ENCODE measurements around the gene IMPG2.
A peak's percentile ranks its signal among the peaks of the same experiment; 100 is the strongest.

Gene IMPG2

DNA sequence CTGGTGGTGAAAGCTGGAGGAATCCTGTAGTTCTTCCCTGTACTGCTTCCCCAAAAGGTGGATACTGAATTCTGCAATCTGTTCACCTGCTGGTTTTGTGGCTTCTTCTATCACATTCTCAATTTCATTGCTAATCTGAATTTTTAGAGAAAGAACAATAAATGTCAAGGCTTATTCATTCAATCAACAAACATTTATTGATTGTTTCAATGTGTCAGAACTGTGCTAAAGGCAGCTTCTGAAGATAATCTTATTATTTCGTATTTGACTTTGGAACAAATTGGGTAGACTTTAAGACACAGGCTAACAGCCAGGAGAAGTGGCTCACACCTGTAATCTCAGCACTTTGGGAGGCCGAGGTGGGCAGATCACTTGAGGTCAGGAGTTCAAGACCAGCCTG, 46.8 kb downstream of the IMPG2 start:
- DNase-seq, result no peak

DNA sequence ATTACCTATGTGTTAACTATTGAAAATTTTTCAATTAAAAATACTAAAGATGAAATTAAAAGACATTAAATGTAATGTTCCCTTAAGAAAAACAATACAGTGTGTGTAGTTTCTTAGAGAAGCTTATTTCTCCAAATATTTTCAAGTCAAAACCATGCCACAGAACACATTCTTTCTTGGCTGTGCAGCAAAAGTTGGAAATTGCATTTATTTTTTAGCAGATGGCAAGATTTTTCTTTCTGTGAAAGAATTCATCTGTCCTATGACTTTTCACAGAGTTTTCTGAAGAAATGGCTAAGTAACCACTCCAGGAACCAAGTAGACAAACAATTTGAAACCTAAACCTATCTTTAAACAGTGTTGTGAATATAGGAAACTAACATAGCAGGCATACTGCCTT, 47.2 kb downstream of the IMPG2 start:
- DNase-seq, result no peak

DNA sequence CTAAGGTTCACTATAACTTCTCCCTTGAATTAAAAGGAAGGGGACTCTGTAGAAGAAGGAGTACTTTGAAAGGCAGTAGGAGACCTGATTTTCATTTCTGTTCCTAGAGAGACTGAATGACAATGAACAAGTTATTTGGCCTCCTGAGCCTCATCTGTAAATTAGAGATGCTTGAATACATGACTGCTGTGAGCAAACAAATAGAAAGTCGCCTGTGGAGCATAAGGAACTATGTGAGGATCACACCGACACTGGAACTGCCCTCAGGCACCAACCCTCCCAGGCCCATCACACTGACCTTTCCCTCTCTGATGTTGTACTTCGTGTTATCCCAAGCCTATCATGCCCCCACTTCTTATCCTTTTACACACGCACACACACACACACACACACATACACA, 48.6 kb downstream of the IMPG2 start:
- DNase-seq, result no peak

DNA sequence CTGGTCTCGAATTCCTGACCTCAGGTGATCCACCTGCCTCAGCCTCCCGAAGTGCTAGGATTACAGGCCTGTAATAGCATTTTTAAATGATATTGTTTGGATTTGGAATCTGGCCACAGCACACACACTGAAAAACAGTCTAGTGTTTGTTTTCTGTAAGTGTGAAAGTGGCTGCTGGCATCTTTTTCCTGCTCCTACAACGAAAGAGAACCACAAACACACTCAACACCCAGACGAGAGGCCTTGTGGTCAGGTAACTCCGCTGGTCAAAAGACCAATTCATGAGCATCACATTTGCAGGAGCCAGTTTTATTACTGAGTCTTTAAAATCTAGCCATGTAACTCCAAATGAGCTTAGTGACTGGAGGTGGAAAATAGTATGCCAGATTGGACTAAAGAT, 50.2 kb downstream of the IMPG2 start:
- DNase-seq, result no peak

DNA sequence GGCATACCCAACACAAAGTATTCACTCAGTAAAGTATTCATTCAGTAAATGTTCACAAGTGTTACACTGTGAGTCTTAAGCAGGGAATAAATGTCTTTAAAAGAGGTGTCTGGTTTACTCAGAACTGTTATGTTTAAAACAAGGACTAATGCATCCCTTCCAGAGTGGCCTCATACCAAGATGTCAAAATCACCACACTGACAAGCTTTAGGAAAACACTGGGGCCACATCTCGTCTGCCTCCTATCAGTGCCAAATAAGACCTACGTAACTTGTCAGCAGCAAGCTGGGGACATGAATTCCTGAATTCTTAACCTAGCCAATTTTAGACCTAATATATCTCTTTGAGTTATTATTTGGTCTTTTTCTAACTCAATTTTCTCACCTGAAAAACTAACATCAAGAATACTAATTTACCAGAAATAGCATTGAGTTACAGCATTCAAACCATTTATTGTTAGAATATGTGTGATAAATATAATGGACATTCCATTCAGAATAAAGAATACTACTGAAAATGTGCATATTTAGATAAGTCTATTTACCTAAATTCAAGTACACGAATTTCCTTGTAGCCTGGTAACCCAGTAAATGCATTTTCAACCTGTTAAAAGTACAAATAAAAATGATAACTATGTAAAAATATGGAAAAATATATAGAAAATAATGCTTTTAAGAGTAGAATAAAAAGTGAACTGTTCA, 51.3 kb downstream of the IMPG2 start:
- DNase-seq, result no peak

DNA sequence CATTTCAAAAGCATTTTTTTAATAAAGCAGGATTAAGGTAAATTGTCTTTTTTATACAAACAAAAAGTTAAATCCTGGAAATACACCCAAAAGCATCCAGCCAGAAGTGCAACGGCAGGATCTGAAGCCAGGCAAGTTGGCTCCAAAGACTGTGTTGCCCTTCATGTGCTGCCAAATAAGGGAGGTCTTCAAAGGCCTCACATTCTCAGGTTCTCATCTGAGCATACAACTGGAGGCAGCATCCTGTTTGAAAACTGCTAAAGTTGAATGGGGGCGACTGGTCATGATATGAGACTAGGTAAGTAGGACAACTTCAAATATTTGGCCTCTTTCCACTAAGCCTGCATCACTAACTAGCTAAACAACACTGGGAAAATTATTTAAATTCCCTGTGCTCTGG, 52.2 kb downstream of the IMPG2 start:
- DNase-seq, result no peak

DNA sequence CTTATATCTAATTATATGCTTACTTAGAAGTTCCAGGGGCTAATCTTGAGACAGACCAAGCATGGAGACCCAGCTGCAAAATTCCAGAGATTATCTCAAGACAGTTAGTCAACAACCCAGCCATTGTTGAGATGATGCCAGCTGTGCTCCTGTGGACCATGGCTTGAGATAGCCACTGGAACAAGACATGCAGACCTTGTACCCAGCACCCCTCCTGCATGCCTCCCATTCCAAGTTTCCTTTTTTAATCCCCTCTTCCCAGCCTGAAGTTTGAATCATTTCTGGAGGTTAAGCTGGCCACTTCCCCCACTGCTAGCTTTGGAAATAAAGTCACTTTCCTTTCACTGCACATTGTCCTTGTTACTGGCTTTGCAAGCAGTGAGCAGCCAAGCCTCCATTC, 53.8 kb downstream of the IMPG2 start:
- DNase-seq, result no peak

DNA sequence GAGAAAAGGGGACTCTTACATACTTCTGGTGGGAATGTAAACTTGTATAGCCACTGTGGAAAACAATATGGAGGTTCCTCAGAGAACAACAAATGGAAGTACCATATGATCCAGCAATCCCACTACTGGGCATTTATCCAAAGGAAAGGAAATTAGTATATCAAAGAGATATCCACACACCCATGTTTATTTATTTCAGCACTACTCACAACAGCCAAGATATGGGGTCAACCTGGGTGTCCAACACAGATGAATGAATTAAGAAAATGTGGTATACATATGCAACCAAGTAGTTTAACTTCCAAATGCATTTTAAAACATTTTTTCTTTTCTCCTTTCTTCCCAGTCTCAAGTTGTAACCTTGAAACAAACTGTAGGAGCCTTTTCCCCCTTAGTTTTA, 54.3 kb downstream of the IMPG2 start:
- no peak for DNase-seq

DNA sequence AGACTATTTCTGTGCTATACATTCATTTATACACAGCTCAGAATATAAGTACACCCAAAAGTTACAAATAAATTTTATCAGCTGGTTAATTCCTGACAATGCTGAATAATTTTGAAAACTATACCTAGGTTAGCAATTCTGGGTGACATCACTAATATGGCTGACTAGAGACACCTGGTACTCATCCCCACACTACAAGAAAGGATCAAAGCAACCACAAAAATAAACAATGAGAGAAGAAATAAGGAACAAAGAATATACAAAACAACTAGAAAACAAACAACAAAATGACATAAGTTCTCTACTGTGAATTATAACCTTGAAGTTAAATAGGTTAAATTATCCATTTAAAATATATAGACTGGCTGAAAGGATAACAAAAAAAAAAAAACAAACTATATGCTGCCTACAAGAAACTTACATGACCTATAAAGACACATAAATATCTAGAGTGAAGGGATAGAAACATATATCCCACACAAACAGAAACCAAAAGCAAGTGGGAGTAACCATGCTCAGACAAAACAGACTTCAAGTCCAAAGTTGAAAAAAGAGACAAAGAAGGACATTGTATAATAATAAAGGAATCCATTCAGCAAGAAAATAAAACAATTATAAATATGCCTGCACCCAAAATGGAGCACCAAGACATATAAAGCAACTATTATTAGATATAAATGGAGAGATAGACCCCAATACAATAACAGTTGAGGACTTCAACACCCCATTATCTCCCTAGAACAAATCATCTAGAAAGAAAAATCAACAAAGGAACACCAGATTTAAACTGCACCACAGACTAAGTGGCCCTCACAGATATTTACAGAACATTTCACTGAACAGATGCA, 57.8 kb downstream of the IMPG2 start:
- no peak for DNase-seq

DNA sequence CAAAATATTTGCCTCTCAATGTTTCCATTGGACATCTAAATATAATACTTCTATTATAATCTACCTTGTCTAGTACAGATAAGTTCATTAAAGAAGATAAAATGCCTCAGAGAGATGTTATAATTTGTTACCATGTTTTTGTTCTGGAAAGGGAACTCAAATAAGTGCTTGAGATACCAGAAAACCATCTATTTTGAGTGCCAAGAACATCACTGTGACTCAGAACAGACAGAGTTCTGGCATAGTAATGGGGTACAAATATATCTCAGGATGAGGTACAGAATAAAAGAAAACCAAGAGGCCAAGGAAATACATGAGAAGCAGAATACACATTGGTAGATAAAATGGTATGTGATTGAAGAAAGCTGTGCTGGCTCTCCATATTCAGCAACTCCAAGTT, 58.9 kb downstream of the IMPG2 start:
- peak; percentile 26 for DNase-seq

DNA sequence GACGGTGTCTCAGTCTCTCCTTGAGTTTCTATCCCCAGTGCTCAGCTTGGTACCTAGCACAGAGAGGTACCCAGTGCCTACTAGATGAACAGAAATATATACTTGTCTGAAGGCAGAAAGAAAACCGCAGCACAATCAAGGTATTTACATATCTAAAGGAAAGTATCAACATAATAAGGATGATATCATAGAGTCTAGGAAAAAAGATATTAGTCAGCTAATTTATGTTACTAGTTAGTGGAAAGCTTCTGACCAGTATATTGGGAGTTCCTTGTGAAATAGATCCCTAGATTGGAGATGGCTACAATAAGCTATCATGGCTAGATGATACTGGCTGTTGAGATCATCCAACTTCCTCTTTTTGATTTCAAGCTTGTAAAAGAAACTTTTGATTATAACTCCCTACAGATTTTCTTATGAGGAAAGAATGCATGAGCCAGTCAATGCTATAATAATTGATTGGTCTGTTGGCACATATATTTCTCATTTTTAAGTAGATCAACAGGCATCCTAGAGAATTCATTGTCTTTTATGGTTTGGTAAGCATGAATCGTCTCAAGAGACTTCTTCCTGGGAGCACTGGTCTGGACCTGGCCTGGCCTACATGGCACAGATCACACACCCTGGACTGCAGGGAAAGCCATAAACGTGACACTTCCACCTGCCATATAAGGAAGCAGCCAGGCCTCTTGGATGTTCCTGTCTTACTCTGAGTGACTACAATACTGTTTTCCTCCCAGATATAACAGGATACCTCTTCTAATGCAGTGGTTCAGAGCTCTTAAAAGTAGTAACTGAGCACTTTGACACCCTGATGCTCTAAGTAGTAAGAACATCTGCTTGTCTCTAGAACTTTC, 60.7 kb downstream of the IMPG2 start:
- no peak for DNase-seq

DNA sequence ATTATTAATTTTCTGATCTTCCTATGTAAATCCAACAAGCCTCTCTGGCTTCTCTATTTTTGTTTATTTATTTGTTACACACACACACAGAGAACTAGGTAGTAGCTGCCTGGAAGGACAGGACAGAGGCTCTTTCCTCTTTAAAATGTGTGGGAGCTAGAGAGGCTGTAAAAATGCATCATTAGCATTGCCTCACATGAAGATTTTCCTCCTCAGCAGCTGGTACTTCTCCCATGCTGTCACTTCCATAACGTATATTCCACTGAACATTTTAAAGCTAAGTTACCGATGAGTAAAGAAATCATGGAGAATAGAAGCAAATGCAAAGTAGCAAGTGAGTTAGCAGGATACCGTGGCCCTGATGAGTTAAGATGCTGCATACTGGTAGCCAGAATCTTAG, 63.9 kb downstream of the IMPG2 start:
- DNase-seq, result no peak

DNA sequence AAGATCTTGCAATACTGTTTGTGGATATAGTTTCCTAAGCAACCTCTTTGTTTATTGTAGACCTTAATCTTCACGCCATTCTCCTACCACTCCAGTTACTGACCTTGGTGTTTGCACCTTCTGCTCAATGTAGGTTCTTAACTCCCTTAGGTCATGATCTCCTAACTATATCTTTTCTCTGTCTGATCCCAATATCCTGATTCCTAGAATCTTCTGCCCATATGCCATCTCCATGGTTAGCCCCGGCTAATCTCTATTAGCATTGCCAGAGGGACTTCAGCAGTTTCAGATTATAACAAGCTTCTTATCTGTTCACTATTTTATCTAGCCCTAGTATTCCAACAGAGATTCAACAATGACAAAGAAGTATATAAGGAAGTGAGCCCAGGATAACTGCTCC, 64.9 kb downstream of the IMPG2 start:
- no peak for DNase-seq

DNA sequence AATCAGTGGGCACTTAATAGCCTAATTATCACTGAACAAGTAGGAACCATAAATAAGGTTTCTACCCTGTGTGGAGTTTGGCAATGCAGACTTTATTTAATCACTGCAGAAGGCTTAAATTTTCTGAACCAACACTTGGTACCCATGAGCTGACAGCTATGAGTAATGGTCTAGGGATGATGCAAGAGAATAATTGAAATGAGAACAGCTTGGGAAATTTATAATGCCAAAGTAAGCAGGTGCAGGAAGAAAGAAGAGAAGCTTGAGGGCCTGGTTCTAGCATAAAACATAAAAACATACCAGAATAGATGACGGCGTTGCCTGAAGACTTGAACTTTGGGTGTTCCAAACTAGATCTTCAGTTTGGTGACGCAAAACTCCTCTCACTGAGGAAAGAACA, 67.0 kb downstream of the IMPG2 start:
- no peak for DNase-seq

DNA sequence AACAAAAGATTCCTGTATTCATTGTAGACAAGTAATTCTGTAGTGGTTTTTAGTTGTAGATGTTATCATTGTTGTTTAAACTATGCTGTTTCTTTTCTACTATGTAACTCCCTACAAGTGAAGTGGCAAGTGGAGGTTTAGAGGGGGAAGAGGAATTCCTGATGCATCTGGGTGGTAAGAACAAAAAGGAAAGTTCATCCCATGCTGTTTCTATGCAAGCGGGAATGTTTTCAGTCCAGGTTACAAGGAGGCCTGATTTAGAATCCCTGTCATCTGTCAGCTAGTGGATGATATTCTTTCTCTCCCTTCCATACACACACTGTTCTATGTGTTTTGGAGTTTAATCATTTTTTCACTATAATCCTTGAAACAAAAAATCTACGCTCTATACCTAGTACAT, 67.4 kb downstream of the IMPG2 start:
- no peak for DNase-seq

DNA sequence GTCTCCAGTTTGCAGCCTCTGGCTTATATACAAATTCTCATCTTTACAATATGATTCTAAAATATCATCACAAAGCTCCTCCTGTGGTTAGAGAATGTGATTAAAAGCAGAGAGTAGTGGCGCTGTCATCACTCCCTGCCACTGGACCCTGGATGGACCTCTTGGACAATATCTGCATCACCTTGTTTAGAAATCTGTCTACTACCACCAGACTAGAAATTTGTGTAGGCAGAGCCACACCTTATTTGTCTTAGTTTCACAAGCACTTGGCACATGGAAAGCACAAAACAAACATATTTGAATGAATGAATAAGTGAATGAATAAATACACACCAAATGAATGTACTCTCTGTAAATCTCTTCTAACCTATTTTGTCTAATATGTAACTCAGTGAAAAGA, 68.1 kb downstream of the IMPG2 start:
- DNase-seq, result no peak

DNA sequence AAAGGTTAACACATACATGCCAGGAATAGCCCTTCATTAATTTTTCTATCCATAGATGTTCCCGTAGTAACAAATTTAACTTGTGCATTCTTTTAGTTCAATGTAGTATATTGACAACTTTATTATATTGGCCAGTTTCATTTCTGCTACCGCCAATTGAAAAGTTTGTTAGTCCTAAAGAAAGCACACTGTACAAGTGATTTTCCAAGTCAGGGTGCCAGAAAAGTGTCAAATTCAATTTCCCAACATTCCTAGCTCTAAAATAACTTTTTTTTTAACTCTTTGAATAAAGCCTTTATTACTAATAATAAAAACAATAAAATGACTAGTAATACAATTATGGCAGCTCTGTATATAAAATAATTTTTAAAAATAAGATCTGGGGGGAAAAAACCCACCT, 68.9 kb downstream of the IMPG2 start:
- DNase-seq, result no peak

DNA sequence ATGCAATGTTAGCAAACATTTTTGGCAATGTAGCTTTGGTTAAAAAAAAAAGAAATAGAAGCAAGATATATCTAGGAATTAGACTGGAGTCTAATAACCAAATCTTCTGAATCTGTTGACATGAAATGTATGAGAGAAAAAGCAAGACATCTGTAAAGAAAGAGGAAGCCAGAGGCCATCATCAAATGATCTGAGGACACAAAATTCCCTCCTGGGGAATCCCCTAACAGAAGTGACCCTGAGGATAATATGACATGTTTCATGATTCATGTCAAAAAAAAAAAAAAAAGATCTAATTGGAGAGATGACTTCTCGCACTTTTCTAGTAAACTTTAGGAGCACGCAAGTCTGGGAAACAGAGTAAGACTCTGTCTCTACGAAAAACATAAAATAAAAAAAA, 70.9 kb downstream of the IMPG2 start:
- no peak for DNase-seq

DNA sequence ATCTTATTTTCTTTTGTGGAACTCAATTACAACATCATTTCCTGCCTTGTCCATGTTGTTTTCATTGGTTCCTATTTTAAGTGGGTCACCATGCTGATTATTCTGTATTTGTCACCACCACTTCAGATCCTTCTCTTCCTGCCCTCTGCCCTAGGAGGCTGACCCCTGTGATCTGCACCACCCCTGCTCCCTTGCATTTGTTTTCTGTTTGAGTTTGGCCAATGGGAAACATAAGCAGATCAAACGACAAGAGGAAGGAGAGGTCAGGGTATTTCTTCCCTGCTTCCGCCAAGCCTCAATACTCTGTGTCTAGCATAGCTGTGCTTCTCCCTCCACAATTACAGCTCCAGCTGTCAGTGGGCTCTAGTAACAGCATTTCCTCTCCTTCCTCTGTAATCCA, 71.6 kb downstream of the IMPG2 start:
- DNase-seq, result no peak

DNA sequence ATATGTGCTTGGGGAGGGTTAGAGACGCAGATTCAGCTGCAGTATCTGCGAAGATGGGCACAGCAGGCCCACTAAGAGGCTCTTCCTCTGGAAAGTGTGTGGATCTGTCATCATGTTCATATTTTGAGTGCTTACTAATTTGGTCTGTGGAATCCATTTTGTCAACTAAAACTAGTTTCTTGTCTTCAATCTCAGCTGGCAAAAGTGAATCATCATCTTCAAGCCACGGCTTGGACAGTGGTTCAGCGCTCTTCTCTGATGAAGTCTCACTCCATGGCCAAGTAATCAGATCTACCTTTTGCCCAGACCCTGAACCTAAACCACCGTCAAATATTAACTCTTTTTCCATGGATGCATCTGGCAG, 76.2 kb downstream of the IMPG2 start:
- DNase-seq, result peak; percentile 61

DNA sequence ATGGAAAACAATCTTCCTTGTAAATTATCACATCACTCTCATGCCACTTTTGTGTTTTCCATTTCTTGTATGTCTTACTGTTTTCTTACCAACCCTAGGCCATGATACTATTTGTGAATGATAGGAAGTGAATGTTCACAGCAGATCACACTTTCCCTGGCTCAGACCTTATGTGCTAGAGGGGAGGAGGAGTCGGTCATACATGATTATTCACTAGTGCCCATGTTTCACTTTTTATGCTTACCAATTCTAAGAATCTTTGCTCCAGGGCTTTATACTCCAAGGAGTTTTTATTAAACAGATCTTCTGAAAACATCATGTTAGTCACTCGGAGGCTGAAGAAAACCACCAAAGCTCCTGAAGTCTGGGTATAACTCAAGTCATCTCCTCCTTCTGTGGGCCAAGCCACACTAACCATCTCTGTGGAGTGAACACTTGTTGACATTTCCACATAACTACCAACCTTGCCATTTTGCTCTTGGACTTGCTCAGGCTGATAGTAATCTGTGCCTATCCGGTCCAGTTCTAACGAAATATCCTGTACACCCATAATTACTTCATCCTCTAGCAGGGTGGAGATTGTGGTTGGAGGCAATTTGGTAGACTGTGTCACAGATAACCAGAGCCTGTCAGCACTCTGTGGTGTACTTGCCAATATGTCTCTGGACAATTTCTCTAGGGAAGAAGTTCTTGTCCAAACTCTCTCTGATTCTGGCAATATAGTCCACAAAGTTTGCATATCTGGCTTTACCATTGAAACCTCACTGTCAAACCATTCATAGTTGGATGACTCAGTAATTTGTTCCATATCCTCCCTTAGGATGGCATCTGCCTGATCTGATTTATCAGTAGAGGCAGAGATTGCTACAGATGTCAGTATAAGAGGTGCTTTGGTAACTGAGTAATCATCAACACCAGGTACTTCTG, 76.8 kb downstream of the IMPG2 start:
- peak; percentile 77 for DNase-seq

DNA sequence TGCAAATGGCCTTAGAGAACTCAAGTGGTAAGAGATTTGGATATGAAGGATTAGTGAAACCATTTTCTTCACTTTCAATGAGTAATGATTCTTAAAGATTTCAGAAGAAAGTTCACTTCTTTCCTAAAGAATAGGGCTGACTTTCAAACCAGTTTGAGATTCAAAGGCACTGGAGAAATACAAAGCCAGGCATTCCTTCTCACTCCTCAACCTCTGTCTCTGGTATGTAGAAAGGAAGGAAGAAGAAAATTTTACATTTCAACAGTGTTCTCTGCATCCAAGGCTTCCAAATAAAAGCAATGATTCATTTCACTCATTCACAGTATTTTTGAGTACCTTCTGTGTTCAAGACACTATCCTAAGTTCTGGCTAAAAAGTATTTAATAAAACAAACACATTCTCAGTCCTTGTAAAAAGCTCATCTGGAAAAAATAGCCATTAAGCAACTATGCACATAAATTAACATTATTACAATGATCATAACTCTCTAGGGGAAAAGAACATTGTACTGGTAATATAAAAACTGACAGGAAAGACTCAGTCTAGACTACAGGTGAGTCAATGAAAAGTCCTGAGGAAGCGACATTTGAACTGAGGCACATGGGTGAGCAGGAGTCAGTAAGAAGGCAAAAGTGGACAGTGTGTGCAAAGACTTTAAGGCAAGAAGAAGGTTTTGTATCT, 79.5 kb downstream of the IMPG2 start:
- no peak for DNase-seq
